H1 (cell line): ENCODE data around the gene PXDN. TPM values are rescaled to one million over a fixed set of nuclear protein-coding genes. Genes with fewer than 3 reads are reported as not detected.

Experiments used
- CTCF ChIA-PET: fragments of 300-600 bp; sonication (Branson Sonifier 250); formaldehyde crosslinking; loops from one replicate; lab custom pipeline; 2021; ENCODE audit not compliant: partially characterized antibody; lab: Charles Lee
- POLR2A ChIA-PET: fragments of 300-600 bp; sonication (Branson Sonifier 250); formaldehyde crosslinking; loops from one replicate; lab custom pipeline; 2021; ENCODE audit warnings: inconsistent platforms; ENCODE audit not compliant: partially characterized antibody; lab: Charles Lee
- DNase-seq, 2 experiments: peaks; one replicate each; pipeline versions ENCODE4 v3.0.0 to v3.0.0-alpha.2; 2010 to 2022; ENCODE audit warnings: low spot score in 2 of 2, low read depth in 1 of 2, mixed read lengths in 1 of 2
- FAIRE-seq: peaks from 2 replicates; lab custom pipeline; 2011; peaks lifted over from hg19 to GRCh38; lab: Jason Lieb, UNC
- H2AFZ ChIP-seq: 2 replicates; pipeline ENCODE4 v1.8.1; 2012; ENCODE audit warnings: low read length, inconsistent platforms
- H2AK5ac ChIP-seq: 2 replicates; pipeline ENCODE4 v1.6.1; 2013; ENCODE audit warnings: low read depth, low read length
- H2BK120ac ChIP-seq: replicated peaks from 2 replicates; pipeline ENCODE3; 2013; ENCODE audit warnings: low read depth, low read length, inconsistent platforms
- H2BK12ac ChIP-seq: 2 replicates; pipeline ENCODE4 v1.6.1; 2013; ENCODE audit warnings: low read depth, low read length
- H2BK15ac ChIP-seq: 2 replicates; pipeline ENCODE4 v1.6.1; 2013; ENCODE audit warnings: low read length
- H2BK20ac ChIP-seq: 2 replicates; pipeline ENCODE4 v1.6.1; 2013; ENCODE audit warnings: low read length
- H2BK5ac ChIP-seq: 2 replicates; pipeline ENCODE4 v1.6.1; 2013; ENCODE audit warnings: low read depth, low read length
- H3K14ac ChIP-seq: 2 replicates; pipeline ENCODE4 v1.6.1; 2013; ENCODE audit warnings: inconsistent platforms; ENCODE audit not compliant: insufficient read length
- H3K18ac ChIP-seq: 2 replicates; pipeline ENCODE4 v1.6.1; 2013; ENCODE audit warnings: low read length; ENCODE audit errors: extremely low read depth
- H3K23ac ChIP-seq: 2 replicates; pipeline ENCODE4 v1.6.1; 2013; ENCODE audit warnings: inconsistent platforms; ENCODE audit not compliant: insufficient read length
- H3K23me2 ChIP-seq: 2 replicates; pipeline ENCODE4 v1.6.1; 2013; ENCODE audit warnings: low read depth, low read length
- H3K27ac ChIP-seq: 2 replicates; pipeline ENCODE4 v1.6.1; 2011; ENCODE audit warnings: low read depth, low read length, inconsistent platforms
- H3K27me3 ChIP-seq, 4 experiments: replicated peaks in 1 of 4; 1 replicate in 1 of 4; 2 replicates in 3 of 4; pipeline versions ENCODE4 v1.6.1 to v1.8.1; 2011 to 2013; ENCODE audit warnings: low read length in 3 of 4, mild to moderate bottlenecking in 3 of 4, inconsistent platforms in 2 of 4, mixed read lengths in 2 of 4, moderate library complexity in 1 of 4; ENCODE audit not compliant: control insufficient read depth in 3 of 4, insufficient read depth in 3 of 4; ENCODE audit errors: extremely low read depth in 1 of 4
- H3K36me3 ChIP-seq, 4 experiments: 2 replicates each; pipeline versions ENCODE4 v1.6.1 to v1.8.1; 2011 to 2013; ENCODE audit warnings: mild to moderate bottlenecking in 4 of 4, low read length in 3 of 4, moderate library complexity in 2 of 4, control low read depth in 1 of 4, inconsistent platforms in 1 of 4; ENCODE audit not compliant: insufficient read depth in 4 of 4, control insufficient read depth in 2 of 4
- H3K4ac ChIP-seq: replicated peaks from 2 replicates; pipeline ENCODE3; 2013; ENCODE audit warnings: low read length, low read depth, mixed read lengths, inconsistent platforms; ENCODE audit not compliant: insufficient read length
- H3K4me1 ChIP-seq, 4 experiments: replicated peaks in 1 of 4; 1 replicate in 1 of 4; 2 replicates in 3 of 4; pipeline versions ENCODE4 v1.6.1 to v1.8.1; 2011 to 2013; ENCODE audit warnings: low read length in 3 of 4, inconsistent platforms in 2 of 4, mixed read lengths in 1 of 4; ENCODE audit not compliant: insufficient read depth in 4 of 4, control insufficient read depth in 3 of 4
- H3K4me2 ChIP-seq, 2 experiments: 2 replicates each; pipeline versions ENCODE4 v1.6.1 to v1.8.1; 2011 to 2013; ENCODE audit warnings: low read depth in 2 of 2, low read length in 2 of 2, control low read depth in 1 of 2, inconsistent platforms in 1 of 2, mild to moderate bottlenecking in 1 of 2; ENCODE audit not compliant: insufficient read depth in 1 of 2
- H3K4me3 ChIP-seq, 4 experiments: fragments of 200-600, 300-600 bp in 1 of 4; sonication (generic), shearing (Covaris generic), sonication (Bioruptor Twin) in 1 of 4; 2 replicates each; pipeline versions ENCODE4 v1.5.1 to v1.8.1; 2011 to 2016; ENCODE audit warnings: low read length in 4 of 4, low read depth in 3 of 4, control low read depth in 2 of 4, inconsistent platforms in 2 of 4, mild to moderate bottlenecking in 2 of 4, mixed read lengths in 1 of 4, moderate library complexity in 1 of 4; ENCODE audit not compliant: insufficient read depth in 2 of 4; ENCODE audit errors: extremely low read depth in 1 of 4
- H3K56ac ChIP-seq: replicated peaks from 2 replicates; pipeline ENCODE3; 2013; ENCODE audit warnings: low read depth, mild to moderate bottlenecking, mixed read lengths, low read length, inconsistent platforms; ENCODE audit not compliant: insufficient read length
- H3K79me1 ChIP-seq: 2 replicates; pipeline ENCODE4 v1.6.1; 2013; ENCODE audit warnings: low read depth, low read length, control low read depth
- H3K79me2 ChIP-seq, 2 experiments: 2 replicates each; pipeline versions ENCODE4 v1.6.1 to v1.8.1; 2012 to 2013; ENCODE audit warnings: low read length in 2 of 2, mild to moderate bottlenecking in 2 of 2, inconsistent platforms in 1 of 2; ENCODE audit not compliant: insufficient read depth in 2 of 2, control insufficient read depth in 1 of 2
- H3K9ac ChIP-seq, 4 experiments: replicated peaks in 1 of 4; 1 replicate in 1 of 4; 2 replicates in 3 of 4; pipeline versions ENCODE4 v1.6.1 to v1.8.1; 2011 to 2013; ENCODE audit warnings: low read depth in 3 of 4, low read length in 3 of 4, control low read depth in 2 of 4, mild to moderate bottlenecking in 2 of 4, moderate library complexity in 2 of 4, inconsistent platforms in 1 of 4; ENCODE audit errors: extremely low read depth in 1 of 4
- H3K9me3 ChIP-seq, 2 experiments: 2 replicates each; pipeline versions ENCODE4 v1.6.1 to v1.8.1; 2012 to 2013; ENCODE audit warnings: mild to moderate bottlenecking in 2 of 2, moderate library complexity in 2 of 2, control low read depth in 1 of 2, inconsistent platforms in 1 of 2, low read depth in 1 of 2, low read length in 1 of 2, mixed read lengths in 1 of 2; ENCODE audit not compliant: insufficient read depth in 2 of 2
- H4K20me1 ChIP-seq, 2 experiments: replicated peaks in 1 of 2; 2 replicates each; pipeline versions ENCODE3 to v1.8.1; 2011 to 2013; ENCODE audit warnings: inconsistent platforms in 2 of 2, low read length in 2 of 2, mild to moderate bottlenecking in 1 of 2; ENCODE audit not compliant: insufficient read depth in 2 of 2, control insufficient read depth in 1 of 2
- H4K5ac ChIP-seq: 2 replicates; pipeline ENCODE4 v1.6.1; 2013; ENCODE audit warnings: low read length, low read depth, mixed read lengths, inconsistent platforms; ENCODE audit not compliant: insufficient read length
- H4K8ac ChIP-seq: 2 replicates; pipeline ENCODE4 v1.8.0; 2013; ENCODE audit warnings: mild to moderate bottlenecking, moderate library complexity, low read length, inconsistent platforms; ENCODE audit not compliant: insufficient read depth; ENCODE audit errors: extremely low read depth
- H4K91ac ChIP-seq: replicated peaks from 2 replicates; pipeline ENCODE3; 2013; ENCODE audit warnings: low read length, mixed read lengths, inconsistent platforms; ENCODE audit not compliant: insufficient read length
- BCL11A ChIP-seq, 2 experiments: IDR thresholded peaks; one replicate each; pipeline ENCODE4 v1.6.1; 2011; ENCODE audit warnings: low read depth in 2 of 2, low read length in 2 of 2, mild to moderate bottlenecking in 2 of 2
- GABPA ChIP-seq: IDR thresholded peaks from 2 replicates; pipeline ENCODE4 v1.6.1; 2011; ENCODE audit warnings: mild to moderate bottlenecking, low read length, moderate library complexity, borderline replicate concordance; ENCODE audit not compliant: insufficient read depth
- HDAC6 ChIP-seq: IDR thresholded peaks from one replicate; pipeline ENCODE4 v1.7.1; 2012; ENCODE audit warnings: low read depth, mild to moderate bottlenecking, inconsistent platforms, low read length, moderate library complexity
- KDM5A ChIP-seq: fragments of 200-600 bp; IDR thresholded peaks from 2 replicates; pipeline ENCODE4 v1.7.1; 2012; ENCODE audit warnings: mild to moderate bottlenecking, low read length, inconsistent platforms, mixed read lengths
- POLR2AphosphoS5 ChIP-seq: IDR thresholded peaks from 2 replicates; pipeline ENCODE4 v1.6.1; 2011; ENCODE audit warnings: low read depth, low read length
- SIN3A ChIP-seq, 2 experiments: IDR thresholded peaks in 1 of 2; conservative IDR thresholded peaks in 1 of 2; 2 replicates each; pipeline ENCODE4 v1.6.1; 2011 to 2012; ENCODE audit warnings: low read length in 2 of 2, improper control_type of control experiment in 1 of 2, low read depth in 1 of 2, mild to moderate bottlenecking in 1 of 2
- YY1 ChIP-seq: IDR thresholded peaks from 2 replicates; pipeline ENCODE4 v1.6.1; 2011; ENCODE audit warnings: low read depth, mild to moderate bottlenecking, low read length
- ZNF274 ChIP-seq: IDR thresholded peaks from 2 replicates; pipeline ENCODE4 v1.7.0; 2012; ENCODE audit warnings: low read length, borderline replicate concordance; ENCODE audit errors: extremely low read depth
- WGBS, 2 experiments: shearing (Covaris generic) in 1 of 2; methylation state at CpG; one replicate each; pipeline versions ENCODE4 v1.1.6 to v1.1.7; 2013 to 2015; ENCODE audit warnings: low lambda C conversion rate in 2 of 2, mixed read lengths in 2 of 2, inconsistent platforms in 1 of 2, low coverage in 1 of 2, missing lambda C conversion rate in 1 of 2; ENCODE audit not compliant: insufficient replicate concordance in 2 of 2, insufficient coverage in 1 of 2, insufficient read length in 1 of 2; ENCODE audit errors: extremely low coverage in 1 of 2, missing lambda C conversion rate in 1 of 2; 5-methylcytosine and 5-hydroxymethylcytosine counted together
- polyA plus RNA-seq, 7 experiments: library from polyadenylated mRNA; depleted of rRNA in 3 of 7; stranded (reverse) in 5 of 7; unstranded in 2 of 7; fragments of >200 nt in 5 of 7; fragments of 200-250 nt in 2 of 7; gene quantifications; 1 replicate in 5 of 7; 2 replicates in 1 of 7; 4 replicates in 1 of 7; pipeline versions ENCODE4 v1.2.1 to v1.2.3, GENCODE V29; 2011 to 2013; ENCODE audit warnings: missing spikeins in 2 of 7, mixed read lengths in 2 of 7
- total RNA-seq: library from RNA; stranded (reverse); fragmentation: NEBNext Ultra II Directional; extraction: Animal tissue kit (Norgen Biotek cat#: 25700); gene quantifications from 2 replicates; pipeline ENCODE4 v1.2.1, GENCODE V29; 2021

PXDN gene
- total and polyA plus RNA-seq, 2 of the 8 experiments (the other 6 are each of a cell fraction or from before 2014, with no cell fraction given), result 104 to 141 TPM

DNA sequence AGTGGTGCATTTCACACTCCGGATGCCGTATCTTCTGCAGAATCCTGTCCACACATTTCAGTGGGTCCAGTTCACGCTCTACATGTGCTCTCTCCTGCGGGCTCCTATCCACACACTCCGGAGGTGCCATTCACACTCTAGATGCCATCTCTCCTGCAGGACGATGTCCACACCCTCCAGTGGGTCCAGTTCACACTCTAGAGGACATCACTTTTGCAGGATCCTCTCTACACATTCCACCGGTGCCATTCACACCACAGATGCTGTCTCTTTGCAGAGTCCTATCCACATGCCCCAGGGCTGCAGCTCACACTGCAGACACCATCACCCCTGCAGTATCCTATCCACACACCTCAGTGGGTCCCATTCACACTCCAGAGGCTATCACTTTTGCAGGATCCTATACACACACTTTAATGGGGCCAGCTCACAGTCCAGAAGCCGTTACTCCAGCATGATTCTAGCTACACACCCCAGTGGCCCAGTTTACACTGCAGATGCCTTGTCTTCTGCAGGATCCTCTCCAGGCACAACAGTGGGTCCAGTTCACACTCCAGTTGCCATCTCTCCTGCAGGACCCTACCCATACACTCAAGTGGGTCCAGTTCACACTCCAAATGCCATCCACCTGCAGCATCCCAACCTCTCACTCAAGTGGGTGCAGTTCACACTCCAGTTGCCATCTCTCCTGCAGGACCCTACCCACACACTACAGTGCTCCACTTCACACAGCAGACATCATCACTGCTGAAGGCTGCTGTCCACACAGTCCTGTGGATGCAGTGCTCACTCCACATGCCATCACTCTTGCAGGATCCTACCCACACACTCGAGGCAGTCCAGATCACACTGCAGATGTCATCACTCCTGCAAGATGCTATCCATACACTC lies 2.1 kb upstream of the PXDN start:
- no peak overlapping the region; a peak in 1 of 4 replicates for H3K4me2 ChIP-seq
- TF ChIP-seq ZNF274 (no peak), SIN3A (conservative IDR thresholded peaks at IDR 0.05 in 1 of 2, IDR thresholded peaks at IDR 0.05 in 1 of 2; ENCODE audit: low read depth in 1 of 2, low read length in 2 of 2) (no peak), KDM5A (no peak), BCL11A (IDR thresholded peaks at IDR 0.05; ENCODE audit: low read depth in 2 of 2, low read length in 2 of 2) (no peak), YY1 (no peak), GABPA (no peak), HDAC6 (no peak), POLR2AphosphoS5 (no peak)
- H3K18ac ChIP-seq, result no peak overlapping the region
- no peak overlapping the region for H2BK12ac ChIP-seq
- POLR2A ChIA-PET, result interaction anchor here (0.8 kb wide), 1 partner anchor 63 kb away, joined by 3 read pairs; no protein-coding TSS in a partner anchor
- H2AK5ac ChIP-seq, result peak overlapping the region; percentile 93; the same call in 1 of the 2 replicates
- H3K4ac ChIP-seq, result no peak overlapping the region
- no peak for FAIRE-seq
- H3K9me3 ChIP-seq, result no peaks in the 10 kb centered on the region
- no peak overlapping the region for H2BK120ac ChIP-seq
- H4K5ac ChIP-seq, result no peak overlapping the region
- no peak overlapping the region for H3K56ac ChIP-seq
- CTCF ChIA-PET, result interaction anchor here (0.9 to 1.5 kb wide), 4 partner anchors 7 to 156 kb away, joined by 3 to 4 read pairs (median 3); no protein-coding TSS in a partner anchor
- H4K20me1 ChIP-seq, result peaks cover 0 to 12% of the 10 kb centered on the region in 2 experiments
- H2BK15ac ChIP-seq, result peak overlapping the region; percentile 36
- no peak overlapping the region for H3K9ac ChIP-seq
- H3K27ac ChIP-seq, result no peak overlapping the region
- H3K36me3 ChIP-seq, result no peaks in the 10 kb centered on the region; a peak in 1 of 8 replicates
- no peak overlapping the region for H4K91ac ChIP-seq
- H3K79me2 ChIP-seq, result peaks cover 7 to 11% of the 10 kb centered on the region in 2 experiments
- H3K4me3 ChIP-seq, result no peak overlapping the region
- H2AFZ ChIP-seq, result no peak overlapping the region
- H4K8ac ChIP-seq, result peak overlapping the region; percentile 23
- 90% methylated on average over 9 of the region's 9 CpGs; no CpG with 5 or more reads in 1 of the 2 experiments for WGBS, 2 experiments
- no peak overlapping the region for H2BK5ac ChIP-seq
- no peak overlapping the region for H2BK20ac ChIP-seq
- H3K14ac ChIP-seq, result no peak overlapping the region
- H3K4me1 ChIP-seq, result peaks cover 1 to 11% (median 7%) of the 10 kb centered on the region in 4 experiments; a peak in 5 of 7 replicates
- DNase-seq, result peak in 1 of 2 experiments; percentile 30
- H3K79me1 ChIP-seq, result no peaks in the 10 kb centered on the region; the same call in 1 of the 2 replicates
- peaks cover 0 to 35% (median 13%) of the 10 kb centered on the region in 4 experiments; a peak in 5 of 7 replicates for H3K27me3 ChIP-seq
- H3K23me2 ChIP-seq, result peaks cover 2% of the 10 kb centered on the region; the same call in 1 of the 2 replicates
- H3K23ac ChIP-seq, result no peak overlapping the region
